Ascending aorta (tissue), 1 donor: ENCODE measurements around the gene ZIC4. TPM values are rescaled to one million over a fixed set of nuclear protein-coding genes. Genes with fewer than 3 reads are reported as not detected.

Experiments
- total RNA-seq: library from RNA; depleted of rRNA; stranded (reverse); fragments of >200 nt; gene quantifications from one replicate; pipeline ENCODE4 v1.1.0, GENCODE V29; 2016

The ZIC4 gene
- total RNA-seq, 1 donor from 2014 or later, result not detected

Other genes starting within 250 kb of the ZIC4 start
- 1.5 TPM for gene ZIC1, start 2.8 kb upstream of the ZIC4 start, total RNA-seq